ENCODE results near the gene ZDHHC14. TPM values are rescaled to one million over a fixed set of nuclear protein-coding genes. Genes with fewer than 3 reads are reported as not detected.
A peak's percentile ranks its signal among the peaks of the same experiment; 100 is the strongest.
"Not testable (repeated sequence)": the region's sequence is repeated elsewhere in the genome, so short reads cannot be mapped to it uniquely, and the experiment has no call there.

Gene ZDHHC14
- total and polyA plus RNA-seq, 5 donors: 10.6 to 22.1 (median 20.2) TPM

GRCh38 chr6:157456524-157456829 lies 75.5 kb downstream of the ZDHHC14 start:
- Histone ChIP-seq H3K27me3 (ENCODE audit: control insufficient read depth, insufficient read depth) (no peaks in the 10 kb centered on the region), H3K27ac (ENCODE audit: low read length) (no peak overlapping the region), H3K4me3 (ENCODE audit: low read length) (no peak overlapping the region), H3K9me3 (ENCODE audit: control insufficient read depth, low read length) (no peaks in the 10 kb centered on the region), H3K4me1 (ENCODE audit: control insufficient read depth, insufficient read depth, low read length) (peaks cover 15% of the 10 kb centered on the region)
- WGBS: 71% methylated on average over 4 of the region's 4 CpGs
- intact Hi-C loops (cut with DNase I): no loop called here
- ATAC-seq: no peak
- DNase-seq: no peak

- no peaks in the 10 kb centered on the region for H3K9me3 ChIP-seq (ENCODE audit: control insufficient read depth, low read length)
- ATAC-seq (no peak), DNase-seq (no peak)
- H3K4me1 ChIP-seq (ENCODE audit: control insufficient read depth, insufficient read depth, low read length): peaks cover 17% of the 10 kb centered on the region
- H3K27me3 ChIP-seq (ENCODE audit: control insufficient read depth, insufficient read depth): no peaks in the 10 kb centered on the region
- intact Hi-C loops (cut with DNase I): no loop called here
- H3K4me3 ChIP-seq (ENCODE audit: low read length): no peak overlapping the region
- 98% methylated on average over 6 of the region's 6 CpGs for WGBS
- H3K27ac ChIP-seq (ENCODE audit: low read length): no peak overlapping the region
These were observed 76.8 kb downstream of the ZDHHC14 start for GRCh38 chr6:157457787-157458186.

GRCh38 chr6:157459327-157459726 lies 78.3 kb downstream of the ZDHHC14 start:
- H3K9me3 ChIP-seq (ENCODE audit: control insufficient read depth, low read length): no peaks in the 10 kb centered on the region
- DNase-seq (no peak), ATAC-seq (no peak)
- no peak overlapping the region for H3K4me3 ChIP-seq (ENCODE audit: low read length)
- WGBS: 85% methylated on average over 5 of the region's 5 CpGs
- H3K4me1 ChIP-seq (ENCODE audit: control insufficient read depth, insufficient read depth, low read length): peaks cover 17% of the 10 kb centered on the region
- no peak overlapping the region for H3K27ac ChIP-seq (ENCODE audit: low read length)
- intact Hi-C loops (cut with DNase I): no loop called here
- H3K27me3 ChIP-seq (ENCODE audit: control insufficient read depth, insufficient read depth): no peaks in the 10 kb centered on the region

GRCh38 chr6:157460182-157460999 lies 79.4 kb downstream of the ZDHHC14 start:
- intact Hi-C loops (cut with DNase I): no loop called here
- Histone ChIP-seq H3K4me1 (ENCODE audit: control insufficient read depth, insufficient read depth, low read length) (peaks cover 11% of the 10 kb centered on the region), H3K9me3 (ENCODE audit: control insufficient read depth, low read length) (no peaks in the 10 kb centered on the region), H3K27ac (ENCODE audit: low read length) (peak overlapping the region; percentile 8), H3K4me3 (ENCODE audit: low read length) (no peak overlapping the region), H3K27me3 (ENCODE audit: control insufficient read depth, insufficient read depth) (no peaks in the 10 kb centered on the region)
- no peak for DNase-seq
- 71% methylated on average over 9 of the region's 9 CpGs for WGBS
- ATAC-seq: no peak

GRCh38 chr6:157461000-157461915 lies 80.3 kb downstream of the ZDHHC14 start:
- peaks cover 8% of the 10 kb centered on the region for H3K4me1 ChIP-seq (ENCODE audit: control insufficient read depth, insufficient read depth, low read length)
- ATAC-seq (peak; percentile 50 to 52), DNase-seq (no peak)
- no peaks in the 10 kb centered on the region for H3K27me3 ChIP-seq (ENCODE audit: control insufficient read depth, insufficient read depth)
- WGBS: 60% methylated on average over 17 of the region's 17 CpGs
- intact Hi-C loops (cut with DNase I): no loop called here
- no peaks in the 10 kb centered on the region for H3K9me3 ChIP-seq (ENCODE audit: control insufficient read depth, low read length)
- no peak overlapping the region for H3K27ac ChIP-seq (ENCODE audit: low read length)
- H3K4me3 ChIP-seq (ENCODE audit: low read length): no peak overlapping the region

- Histone ChIP-seq H3K27me3 (ENCODE audit: control insufficient read depth, insufficient read depth) (no peaks in the 10 kb centered on the region), H3K4me3 (ENCODE audit: low read length) (no peak overlapping the region), H3K27ac (ENCODE audit: low read length) (no peak overlapping the region), H3K9me3 (ENCODE audit: control insufficient read depth, low read length) (no peaks in the 10 kb centered on the region), H3K4me1 (ENCODE audit: control insufficient read depth, insufficient read depth, low read length) (peaks cover 7% of the 10 kb centered on the region)
- no peak for ATAC-seq
- WGBS: 87% methylated on average over 6 of the region's 6 CpGs
- intact Hi-C loops (cut with DNase I): no loop called here
- DNase-seq: no peak
These were observed 82.2 kb downstream of the ZDHHC14 start for GRCh38 chr6:157462956-157463742.

- H3K4me3 ChIP-seq (ENCODE audit: low read length); H3K27me3 ChIP-seq (ENCODE audit: control insufficient read depth, insufficient read depth); DNase-seq; ATAC-seq; intact Hi-C loops (cut with DNase I); H3K27ac ChIP-seq (ENCODE audit: low read length); H3K4me1 ChIP-seq (ENCODE audit: control insufficient read depth, insufficient read depth, low read length); H3K9me3 ChIP-seq (ENCODE audit: control insufficient read depth, low read length): not testable (repeated sequence)
- whole genome bisulfite sequencing: 96% methylated on average over 4 of the region's 4 CpGs
These were observed 82.7 kb downstream of the ZDHHC14 start for GRCh38 chr6:157463743-157464135.

GRCh38 chr6:157464653-157465535 lies 83.9 kb downstream of the ZDHHC14 start:
- H3K27ac ChIP-seq (ENCODE audit: low read length): no peak overlapping the region
- H3K4me1 ChIP-seq (ENCODE audit: control insufficient read depth, insufficient read depth, low read length): peaks cover 7% of the 10 kb centered on the region
- intact Hi-C loops (cut with DNase I): no loop called here
- no peaks in the 10 kb centered on the region for H3K9me3 ChIP-seq (ENCODE audit: control insufficient read depth, low read length)
- DNase-seq: peak; percentile 49 to 55 (median 53)
- 89% methylated on average over 11 of the region's 11 CpGs for WGBS
- ATAC-seq: no peak
- H3K27me3 ChIP-seq (ENCODE audit: control insufficient read depth, insufficient read depth): no peaks in the 10 kb centered on the region
- no peak overlapping the region for H3K4me3 ChIP-seq (ENCODE audit: low read length)

GRCh38 chr6:157466342-157466648 lies 85.3 kb downstream of the ZDHHC14 start:
- ATAC-seq: no peak

GRCh38 chr6:157467339-157467738 lies 86.3 kb downstream of the ZDHHC14 start:
- intact Hi-C loops (cut with DNase I); ATAC-seq: not testable (repeated sequence)
- 88% methylated on average over 6 of the region's 6 CpGs for WGBS

More at GRCh38 chr6:157466342-157466648, 85.3 kb downstream of the ZDHHC14 start:
- no peak for DNase-seq
- H3K9me3 ChIP-seq (ENCODE audit: control insufficient read depth, low read length): no peaks in the 10 kb centered on the region
- H3K27me3 ChIP-seq (ENCODE audit: control insufficient read depth, insufficient read depth): no peaks in the 10 kb centered on the region
- H3K27ac ChIP-seq (ENCODE audit: low read length): no peak overlapping the region
- H3K4me1 ChIP-seq (ENCODE audit: control insufficient read depth, insufficient read depth, low read length): peaks cover 3% of the 10 kb centered on the region
- WGBS: 98% methylated on average over 4 of the region's 4 CpGs
- no peak overlapping the region for H3K4me3 ChIP-seq (ENCODE audit: low read length)
- intact Hi-C loops (cut with DNase I): no loop called here

More at GRCh38 chr6:157467339-157467738, 86.3 kb downstream of the ZDHHC14 start:
- H3K27ac ChIP-seq (ENCODE audit: low read length); H3K9me3 ChIP-seq (ENCODE audit: control insufficient read depth, low read length); H3K4me1 ChIP-seq (ENCODE audit: control insufficient read depth, insufficient read depth, low read length); H3K27me3 ChIP-seq (ENCODE audit: control insufficient read depth, insufficient read depth); H3K4me3 ChIP-seq (ENCODE audit: low read length); DNase-seq: not testable (repeated sequence)

Measured in right cardiac atrium (tissue), 5 donors.